NCI-H460 (cell line): ENCODE results near the gene LRRC51. TPM values are rescaled to one million over a fixed set of nuclear protein-coding genes. Genes with fewer than 3 reads are reported as not detected.

Source experiments
- DNase-seq: peaks from one replicate; pipeline ENCODE4 v3.0.0-alpha.2; 2016; ENCODE audit warnings: low read depth; ENCODE audit errors: extremely low read depth
- total RNA-seq: library from RNA; depleted of rRNA; stranded (reverse); fragments of >200 nt; shearing (Covaris generic); gene quantifications from 2 replicates; pipeline ENCODE4 v1.2.3, GENCODE V29; 2014

LRRC51 gene
- total RNA-seq, 1 experiment from 2014 or later = 7.5 TPM

- DNase-seq = no peak
Observed at GRCh38 chr11:72069200-72069599, 11.4 kb upstream of the LRRC51 start.

- peak; percentile 71 for DNase-seq
Observed at GRCh38 chr11:72069787-72070251, 10.8 kb upstream of the LRRC51 start.

GRCh38 chr11:72070491-72070890 is 10.2 kb upstream of the LRRC51 start:
- DNase-seq = no peak

GRCh38 chr11:72072348-72072747 is 8.3 kb upstream of the LRRC51 start:
- no peak for DNase-seq

GRCh38 chr11:72075109-72075508 is 5.5 kb upstream of the LRRC51 start:
- DNase-seq = no peak

- DNase-seq = no peak
Observed at GRCh38 chr11:72075756-72076155, 4.9 kb upstream of the LRRC51 start.

- no peak for DNase-seq
Observed at GRCh38 chr11:72078477-72078876, 2.2 kb upstream of the LRRC51 start.

- DNase-seq = no peak
Observed at GRCh38 chr11:72079819-72080325, 778 bp upstream of the LRRC51 start.

GRCh38 chr11:72081184-72081644 is 564 bp downstream of the LRRC51 start:
- no peak for DNase-seq

- DNase-seq = no peak
Observed at GRCh38 chr11:72081821-72082453, 1.3 kb downstream of the LRRC51 start.

GRCh38 chr11:72083414-72083813 is 2.8 kb downstream of the LRRC51 start:
- DNase-seq = no peak

- DNase-seq = no peak
Observed at GRCh38 chr11:72084076-72084475, 3.4 kb downstream of the LRRC51 start.

GRCh38 chr11:72084965-72085364 is 4.3 kb downstream of the LRRC51 start:
- no peak for DNase-seq

- DNase-seq = no peak
Observed at GRCh38 chr11:72085621-72086351, 5.1 kb downstream of the LRRC51 start.

- DNase-seq = no peak
Observed at GRCh38 chr11:72088076-72088808, 7.6 kb downstream of the LRRC51 start.

GRCh38 chr11:72091292-72091691 is 10.6 kb downstream of the LRRC51 start:
- peak; percentile 67 for DNase-seq

GRCh38 chr11:72098741-72099140 is 18.1 kb downstream of the LRRC51 start:
- no peak for DNase-seq

- DNase-seq = no peak
Observed at GRCh38 chr11:72100009-72100408, 19.4 kb downstream of the LRRC51 start.

- DNase-seq = no peak
Observed at GRCh38 chr11:72100462-72100861, 19.8 kb downstream of the LRRC51 start.

GRCh38 chr11:72102162-72102561 is 21.5 kb downstream of the LRRC51 start:
- DNase-seq = no peak

- no peak for DNase-seq
Observed at GRCh38 chr11:72102631-72102945, 21.9 kb downstream of the LRRC51 start.
